IMR-90 (cell line): ENCODE data around the gene ADGRL3. TPM values are rescaled to one million over a fixed set of nuclear protein-coding genes. Genes with fewer than 3 reads are reported as not detected.

Experiments
- ATAC-seq: fragments of 200-7000 bp; cut with Tn5 transposase; 2 replicates; pipeline ENCODE4 v1.9.1; 2020; ENCODE audit warnings: low read depth, mild to moderate bottlenecking, moderate library complexity
- BruUV-seq: library from RNA; stranded (reverse); fragments of 400-500 nt; replicated peaks from 2 replicates; lab custom pipeline; 2021; lab: Mats Ljungman, UMichigan
- CTCF ChIA-PET: fragments of 300-600 bp; formaldehyde crosslinking; extraction: SDS; loops from one replicate; lab custom pipeline; 2021; ENCODE audit warnings: antibody characterized with exemption; lab: Yijun Ruan, JAX
- POLR2A ChIA-PET: fragments of 300-600 bp; sonication (Branson Sonifier 250); formaldehyde crosslinking; loops from one replicate; lab custom pipeline; 2022; ENCODE audit warnings: antibody characterized with exemption; ENCODE audit not compliant: unreplicated experiment; lab: Charles Lee
- DNase-seq: peaks from one replicate; pipeline ENCODE4 v3.0.0; 2013
- H2AFZ ChIP-seq: replicated peaks from 2 replicates; pipeline ENCODE3; 2013; ENCODE audit warnings: low read length, mild to moderate bottlenecking; ENCODE audit not compliant: poor library complexity
- H2AK5ac ChIP-seq: 2 replicates; pipeline ENCODE4 v1.6.1; 2013; ENCODE audit warnings: low read depth, low read length, inconsistent platforms
- H2AK9ac ChIP-seq: replicated peaks from 2 replicates; pipeline ENCODE3; 2013; ENCODE audit warnings: mild to moderate bottlenecking, low read depth, low read length, moderate library complexity; ENCODE audit not compliant: poor library complexity
- H2BK120ac ChIP-seq: 2 replicates; pipeline ENCODE4 v1.6.1; 2013; ENCODE audit warnings: low read depth, low read length, inconsistent platforms
- H2BK15ac ChIP-seq: 3 replicates; pipeline ENCODE4 v1.6.1; 2013; ENCODE audit warnings: low read depth, low read length, inconsistent platforms
- H2BK20ac ChIP-seq: 2 replicates; pipeline ENCODE4 v1.6.1; 2013; ENCODE audit warnings: low read depth, mild to moderate bottlenecking, inconsistent platforms, low read length, moderate library complexity
- H2BK5ac ChIP-seq: 2 replicates; pipeline ENCODE4 v1.6.1; 2013; ENCODE audit warnings: mild to moderate bottlenecking, low read depth, low read length, inconsistent platforms; ENCODE audit not compliant: poor library complexity, severe bottlenecking
- H3K14ac ChIP-seq: replicated peaks from 2 replicates; pipeline ENCODE4 v1.6.1; 2013; ENCODE audit warnings: low read depth, low read length, inconsistent platforms
- H3K18ac ChIP-seq: 2 replicates; pipeline ENCODE4 v1.6.1; 2013; ENCODE audit warnings: low read depth, low read length, control low read depth
- H3K23ac ChIP-seq: 2 replicates; pipeline ENCODE4 v1.6.1; 2013; ENCODE audit warnings: low read depth, low read length, inconsistent platforms
- H3K27ac ChIP-seq: 2 replicates; pipeline ENCODE4 v1.5.1; 2013; ENCODE audit warnings: mild to moderate bottlenecking, control low read depth, low read length; ENCODE audit not compliant: insufficient read depth
- H3K27me3 ChIP-seq: 2 replicates; pipeline ENCODE4 v1.6.1; 2013; ENCODE audit warnings: low read length; ENCODE audit not compliant: control insufficient read depth, insufficient read depth
- H3K36me3 ChIP-seq: 2 replicates; pipeline ENCODE4 v1.6.1; 2013; ENCODE audit warnings: low read length, mixed read lengths; ENCODE audit not compliant: control insufficient read depth, insufficient read depth
- H3K4ac ChIP-seq: 2 replicates; pipeline ENCODE4 v1.6.1; 2013; ENCODE audit warnings: low read depth, low read length, inconsistent platforms
- H3K4me1 ChIP-seq: 2 replicates; pipeline ENCODE4 v1.6.1; 2013; ENCODE audit warnings: low read length, mixed read lengths; ENCODE audit not compliant: control insufficient read depth, insufficient read depth
- H3K4me2 ChIP-seq: 2 replicates; pipeline ENCODE4 v1.6.1; 2013; ENCODE audit warnings: low read depth, mild to moderate bottlenecking, control low read depth, low read length, moderate library complexity
- H3K4me3 ChIP-seq: 2 replicates; pipeline ENCODE4 v1.5.1; 2013; ENCODE audit warnings: low read depth, mild to moderate bottlenecking, control low read depth, low read length, moderate library complexity; ENCODE audit not compliant: insufficient read depth
- H3K56ac ChIP-seq: 2 replicates; pipeline ENCODE4 v1.6.1; 2013; ENCODE audit warnings: low read length, inconsistent platforms; ENCODE audit not compliant: insufficient read depth; ENCODE audit errors: extremely low read depth
- H3K79me1 ChIP-seq, 2 experiments: 2 replicates each; pipeline ENCODE4 v1.6.1; 2013; ENCODE audit warnings: low read length in 2 of 2, inconsistent platforms in 1 of 2, low read depth in 1 of 2
- H3K9ac ChIP-seq: 2 replicates; pipeline ENCODE4 v1.6.1; 2013; ENCODE audit warnings: low read depth, low read length, control low read depth
- H3K9me1 ChIP-seq: 2 replicates; pipeline ENCODE4 v1.6.1; 2013; ENCODE audit warnings: low read length, inconsistent platforms; ENCODE audit not compliant: insufficient read depth
- H3K9me3 ChIP-seq: 2 replicates; pipeline ENCODE4 v1.6.1; 2013; ENCODE audit warnings: low read length; ENCODE audit not compliant: control insufficient read depth, insufficient read depth
- H4K20me1 ChIP-seq: 2 replicates; pipeline ENCODE4 v1.6.1; 2013; ENCODE audit warnings: low read length, inconsistent platforms; ENCODE audit not compliant: insufficient read depth
- H4K5ac ChIP-seq: 2 replicates; pipeline ENCODE4 v1.6.1; 2013; ENCODE audit warnings: mild to moderate bottlenecking, low read depth, low read length, control low read depth
- H4K8ac ChIP-seq, 2 experiments: 2 replicates each; pipeline ENCODE4 v1.6.1; 2013; ENCODE audit warnings: low read depth in 2 of 2, low read length in 2 of 2, control low read depth in 1 of 2, inconsistent platforms in 1 of 2
- H4K91ac ChIP-seq: 2 replicates; pipeline ENCODE4 v1.6.1; 2013; ENCODE audit warnings: low read depth, low read length, inconsistent platforms; ENCODE audit not compliant: insufficient read depth
- BHLHE40 ChIP-seq: fragments of 150-350 bp; IDR thresholded peaks from 2 replicates; pipeline ENCODE4 v1.6.1; 2016; ENCODE audit warnings: mild to moderate bottlenecking, low read depth, low read length
- CEBPB ChIP-seq: IDR thresholded peaks from 2 replicates; pipeline ENCODE4 v1.6.1; 2012; ENCODE audit warnings: low read depth, low read length, improper control_type of control experiment
- CTCF ChIP-seq: conservative IDR thresholded peaks from 2 replicates; pipeline ENCODE4 v1.5.1; 2012; ENCODE audit warnings: mild to moderate bottlenecking, low read depth, low read length, improper control_type of control experiment
- ELK1 ChIP-seq: fragments of 150-350 bp; IDR thresholded peaks from 2 replicates; pipeline ENCODE4 v1.6.1; 2016; ENCODE audit warnings: low read depth, mild to moderate bottlenecking, low read length, moderate library complexity, borderline replicate concordance
- FOS ChIP-seq: fragments of 150-350 bp; IDR thresholded peaks from 2 replicates; pipeline ENCODE4 v1.6.1; 2016; ENCODE audit warnings: low read depth, low read length
- MAFK ChIP-seq: IDR thresholded peaks from 2 replicates; pipeline ENCODE4 v1.6.1; 2012; ENCODE audit warnings: low read depth, low read length, improper control_type of control experiment
- MAZ ChIP-seq: IDR thresholded peaks from 2 replicates; pipeline ENCODE4 v1.6.1; 2012; ENCODE audit warnings: low read depth, mild to moderate bottlenecking, low read length, improper control_type of control experiment, moderate library complexity, borderline replicate concordance
- NFE2L2 ChIP-seq: fragments of 150-350 bp; IDR thresholded peaks from 2 replicates; pipeline ENCODE4 v1.6.1; 2016; ENCODE audit warnings: low read depth, mild to moderate bottlenecking, low read length
- POLR2A ChIP-seq: IDR thresholded peaks from 2 replicates; pipeline ENCODE4 v1.6.1; 2012; ENCODE audit warnings: mild to moderate bottlenecking, low read depth, low read length
- RAD21 ChIP-seq: IDR thresholded peaks from 2 replicates; pipeline ENCODE4 v1.6.1; 2012; ENCODE audit warnings: low read length, improper control_type of control experiment
- RCOR1 ChIP-seq: IDR thresholded peaks from 2 replicates; pipeline ENCODE4 v1.6.1; 2012; ENCODE audit warnings: mild to moderate bottlenecking, low read length, improper control_type of control experiment; ENCODE audit not compliant: insufficient replicate concordance
- RFX5 ChIP-seq: IDR thresholded peaks from 2 replicates; pipeline ENCODE4 v1.8.0; 2012; ENCODE audit warnings: low read depth, mild to moderate bottlenecking, low read length, moderate library complexity
- SMC3 ChIP-seq: fragments of 150-350 bp; IDR thresholded peaks from 2 replicates; pipeline ENCODE4 v1.6.1; 2016; ENCODE audit warnings: low read depth, mild to moderate bottlenecking, antibody characterized with exemption, low read length, moderate library complexity
- USF2 ChIP-seq: fragments of 150-350 bp; IDR thresholded peaks from 2 replicates; pipeline ENCODE4 v1.6.1; 2017; ENCODE audit warnings: mild to moderate bottlenecking, antibody characterized with exemption, low read length, low read depth
- WGBS, 2 experiments: methylation state at CpG; one replicate each; pipeline versions ENCODE4 v1.1.5 to v1.1.7; 2013; ENCODE audit warnings: missing lambda C conversion rate in 2 of 2; ENCODE audit not compliant: insufficient read length in 1 of 2; ENCODE audit errors: extremely low coverage in 2 of 2; 5-methylcytosine and 5-hydroxymethylcytosine counted together
- dilution Hi-C: fragments of 300-500 bp; cut with HindIII; formaldehyde crosslinking; loops from one replicate; pipeline ENCODE4 v1.14.3; 2018; ENCODE audit warnings: low sequenced_read_pairs; ENCODE audit not compliant: unreplicated experiment
- in situ Hi-C: fragments of 300-500 bp; cut with MboI; formaldehyde crosslinking; loops from 3 replicates; pipeline ENCODE4 v1.14.3; 2019; ENCODE audit warnings: low sequenced_read_pairs, inconsistent platforms, mixed read lengths
- intact Hi-C: fragments of 100-400 bp; cut with micrococcal nuclease; formaldehyde crosslinking; loops from 2 replicates; pipeline ENCODE4 v1.10.0; 2022
- polyA plus RNA-seq, 3 experiments: library from polyadenylated mRNA; depleted of rRNA; stranded (reverse); fragments of >200 nt; gene quantifications; 2 replicates each; pipeline ENCODE4 v1.2.3, GENCODE V29; 2012; ENCODE audit warnings: low replicate concordance in 1 of 3
- total RNA-seq: library from RNA; depleted of rRNA; stranded (reverse); fragments of >200 nt; gene quantifications from 2 replicates; pipeline ENCODE4 v1.2.3, GENCODE V29; 2012

The ADGRL3 gene
- total and polyA plus RNA-seq, 2 of the 4 experiments (the other 2 are of a cell fraction): 0.46 to 2.5 TPM

GRCh38 chr4:62075089-62075488 lies 875.0 kb downstream of the ADGRL3 start:
- Histone ChIP-seq H3K18ac (no peak overlapping the region), H3K23ac (no peak overlapping the region), H2AK9ac (no peak overlapping the region), H2AK5ac (no peak overlapping the region), H2BK120ac (no peak overlapping the region), H2BK20ac (no peak overlapping the region), H3K4ac (no peak overlapping the region), H3K9ac (no peak overlapping the region), H3K4me2 (no peak overlapping the region), H3K27ac (no peak overlapping the region), H3K27me3 (no peaks in the 10 kb centered on the region), H4K91ac (no peak overlapping the region), H3K79me1 (no peaks in the 10 kb centered on the region), H2BK15ac (no peak overlapping the region), H3K9me3 (no peaks in the 10 kb centered on the region), H4K5ac (no peak overlapping the region), H3K56ac (no peak overlapping the region), H2AFZ (no peak overlapping the region), H3K9me1 (no peaks in the 10 kb centered on the region), H4K8ac (no peak overlapping the region), H3K4me1 (no peaks in the 10 kb centered on the region), H3K4me3 (no peak overlapping the region), H2BK5ac (no peak overlapping the region), H4K20me1 (no peaks in the 10 kb centered on the region), H3K14ac (no peak overlapping the region), H3K36me3 (no peaks in the 10 kb centered on the region)
- intact Hi-C loops: no loop called here
- ChIA-PET CTCF (no interaction called here), POLR2A (no interaction called here)
- dilution Hi-C loops: no loop called here
- in situ Hi-C loops: no loop called here
- no peak for DNase-seq
- WGBS, 2 experiments: no CpG with 5 or more reads among the region's 2 CpGs
- BruUV-seq: no TSS peak
- TF ChIP-seq BHLHE40 (no peak), USF2 (no peak), NFE2L2 (no peak), SMC3 (no peak), CEBPB (no peak), FOS (no peak), RAD21 (no peak), ELK1 (no peak), CTCF (no peak), MAZ (no peak), POLR2A (no peak), RFX5 (no peak), RCOR1 (no peak), MAFK (no peak)
- no peak for ATAC-seq
